Mesendoderm (in vitro differentiated cells): Measurements from ENCODE around the gene DCDC2C.

Source experiments
- DNase-seq: peaks from one replicate; pipeline ENCODE4 v3.0.0; 2013
- H2AK5ac ChIP-seq: 2 replicates; pipeline ENCODE4 v1.6.1; 2013; ENCODE audit warnings: low read length, inconsistent platforms
- H2BK120ac ChIP-seq: 2 replicates; pipeline ENCODE4 v1.6.1; 2013; ENCODE audit warnings: low read depth, mild to moderate bottlenecking, low read length, moderate library complexity, mixed read lengths
- H2BK15ac ChIP-seq: replicated peaks from 2 replicates; pipeline ENCODE4 v1.6.1; 2013; ENCODE audit warnings: low read depth, mild to moderate bottlenecking, moderate library complexity
- H2BK5ac ChIP-seq: 2 replicates; pipeline ENCODE4 v1.6.1; 2013; ENCODE audit warnings: low read length, inconsistent platforms
- H3K18ac ChIP-seq: 2 replicates; pipeline ENCODE4 v1.6.1; 2013; ENCODE audit warnings: mild to moderate bottlenecking, low read length, mixed read lengths
- H3K23ac ChIP-seq: one replicate; pipeline ENCODE4 v1.6.1; 2013; ENCODE audit warnings: low read length
- H3K27ac ChIP-seq: 2 replicates; pipeline ENCODE4 v1.5.1; 2013; ENCODE audit warnings: low read depth, mild to moderate bottlenecking, inconsistent platforms, low read length, moderate library complexity
- H3K27me3 ChIP-seq: 2 replicates; pipeline ENCODE4 v1.6.1; 2013; ENCODE audit warnings: low read length, control low read depth, mild to moderate bottlenecking, inconsistent platforms; ENCODE audit not compliant: insufficient read depth, poor library complexity
- H3K36me3 ChIP-seq: 2 replicates; pipeline ENCODE4 v1.6.1; 2013; ENCODE audit warnings: low read length, inconsistent platforms; ENCODE audit not compliant: control insufficient read depth, insufficient read depth
- H3K4ac ChIP-seq: one replicate; pipeline ENCODE4 v1.6.1; 2013; ENCODE audit warnings: low read depth, mild to moderate bottlenecking, low read length, moderate library complexity
- H3K4me1 ChIP-seq: 2 replicates; pipeline ENCODE4 v1.6.1; 2013; ENCODE audit warnings: low read depth, low read length, inconsistent platforms; ENCODE audit not compliant: control insufficient read depth
- H3K4me2 ChIP-seq: 2 replicates; pipeline ENCODE4 v1.6.1; 2013; ENCODE audit warnings: low read length
- H3K4me3 ChIP-seq: 2 replicates; pipeline ENCODE4 v1.5.1; 2013; ENCODE audit warnings: mild to moderate bottlenecking, low read length
- H3K56ac ChIP-seq: one replicate; pipeline ENCODE4 v1.6.1; 2013; ENCODE audit warnings: low read length
- H3K79me1 ChIP-seq: 2 replicates; pipeline ENCODE4 v1.6.1; 2013; ENCODE audit warnings: low read length, inconsistent platforms
- H3K79me2 ChIP-seq: 2 replicates; pipeline ENCODE4 v1.6.1; 2013; ENCODE audit warnings: mild to moderate bottlenecking, low read length; ENCODE audit not compliant: control insufficient read depth, insufficient read depth
- H3K9ac ChIP-seq: 2 replicates; pipeline ENCODE4 v1.6.1; 2013; ENCODE audit warnings: low read length, inconsistent platforms
- H4K5ac ChIP-seq: one replicate; pipeline ENCODE4 v1.6.1; 2013; ENCODE audit warnings: low read length
- H4K8ac ChIP-seq: one replicate; pipeline ENCODE4 v1.6.1; 2013; ENCODE audit warnings: low read depth, mild to moderate bottlenecking, control low read depth, low read length, moderate library complexity
- WGBS: extraction: QIAGEN DNeasy Blood & Tissue Kit; methylation state at CpG from one replicate; pipeline ENCODE4 v1.1.7; 2013; ENCODE audit warnings: low lambda C conversion rate, missing lambda C conversion rate; ENCODE audit not compliant: insufficient coverage; ENCODE audit errors: extremely low coverage; 5-methylcytosine and 5-hydroxymethylcytosine counted together

Gene DCDC2C

DNA sequence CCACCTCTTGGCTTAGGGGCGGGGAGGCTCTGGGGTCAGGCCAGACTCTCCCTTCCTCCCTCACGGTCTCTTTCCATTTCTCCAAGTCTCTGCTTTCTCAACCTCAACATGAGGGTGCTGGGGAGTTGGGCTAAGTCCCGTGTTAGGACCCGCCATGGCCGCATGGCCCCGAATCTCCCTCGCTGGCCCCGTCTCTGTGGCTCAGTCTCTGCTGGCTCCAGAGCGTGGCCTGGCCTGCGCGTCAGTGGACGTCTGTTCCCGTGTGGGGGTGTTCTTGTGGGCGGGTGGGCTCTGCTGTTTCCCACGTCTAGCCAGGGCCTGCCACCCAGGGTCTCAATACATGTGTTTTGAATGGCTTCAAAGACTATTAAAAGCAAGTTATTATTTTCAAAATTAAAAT, 33.0 kb upstream of the DCDC2C start:
- DNase-seq, result no peak
- no peak overlapping the region for H2AK5ac ChIP-seq

DNA sequence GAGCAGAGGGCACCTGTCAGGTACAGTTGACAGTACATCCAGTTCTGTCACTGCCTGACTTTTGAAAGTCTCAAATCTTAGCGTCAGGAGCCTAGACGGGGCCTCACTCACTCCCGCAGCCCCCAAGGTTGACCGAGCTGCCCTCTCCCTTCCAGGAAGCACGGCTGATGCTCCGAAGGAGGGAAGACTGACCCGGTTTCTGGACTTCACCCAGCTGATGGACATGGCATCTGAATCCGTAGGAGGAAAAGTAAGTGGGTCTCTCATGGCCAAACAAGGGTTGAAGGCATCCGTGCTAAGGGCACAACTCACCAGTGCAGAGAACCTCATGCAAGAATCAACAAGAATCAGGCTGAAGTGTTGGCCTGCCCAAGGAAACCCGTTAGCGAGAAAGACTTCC, 32.4 kb upstream of the DCDC2C start:
- H3K56ac ChIP-seq, result no peak overlapping the region
- no peaks in the 10 kb centered on the region for H3K27me3 ChIP-seq
- no peak for DNase-seq
- no peaks in the 10 kb centered on the region for H3K4me1 ChIP-seq
- H2BK120ac ChIP-seq, result no peak overlapping the region
- no peaks in the 10 kb centered on the region for H3K36me3 ChIP-seq
- H3K4me3 ChIP-seq, result no peak overlapping the region
- H3K4ac ChIP-seq, result no peak overlapping the region
- no peak overlapping the region for H3K18ac ChIP-seq
- no peak overlapping the region for H2AK5ac ChIP-seq
- no peaks in the 10 kb centered on the region for H3K79me1 ChIP-seq
- no peak overlapping the region for H3K9ac ChIP-seq
- H4K8ac ChIP-seq, result no peak overlapping the region
- H3K4me2 ChIP-seq, result no peak overlapping the region
- H4K5ac ChIP-seq, result no peak overlapping the region
- WGBS, result no CpG with 5 or more reads among the region's 11 CpGs
- H3K79me2 ChIP-seq, result no peaks in the 10 kb centered on the region
- no peak overlapping the region for H3K23ac ChIP-seq
- H2BK5ac ChIP-seq, result no peak overlapping the region
- H3K27ac ChIP-seq, result no peak overlapping the region
- no peak overlapping the region for H2BK15ac ChIP-seq

More for the DNA sequence above, 33.0 kb upstream of the DCDC2C start:
- no peak overlapping the region for H3K27ac ChIP-seq
- no peak overlapping the region for H4K8ac ChIP-seq
- H2BK120ac ChIP-seq, result no peak overlapping the region
- no peak overlapping the region for H3K4ac ChIP-seq
- H3K4me3 ChIP-seq, result no peak overlapping the region
- no peak overlapping the region for H3K4me2 ChIP-seq
- H3K4me1 ChIP-seq, result no peaks in the 10 kb centered on the region
- no peak overlapping the region for H3K9ac ChIP-seq
- no peak overlapping the region for H4K5ac ChIP-seq
- no peak overlapping the region for H3K23ac ChIP-seq
- H2BK15ac ChIP-seq, result no peak overlapping the region
- no peaks in the 10 kb centered on the region for H3K79me2 ChIP-seq
- H3K56ac ChIP-seq, result no peak overlapping the region
- H2BK5ac ChIP-seq, result no peak overlapping the region
- WGBS, result no CpG with 5 or more reads among the region's 15 CpGs
- no peak overlapping the region for H3K18ac ChIP-seq
- no peaks in the 10 kb centered on the region for H3K27me3 ChIP-seq
- H3K79me1 ChIP-seq, result no peaks in the 10 kb centered on the region
- no peaks in the 10 kb centered on the region for H3K36me3 ChIP-seq

DNA sequence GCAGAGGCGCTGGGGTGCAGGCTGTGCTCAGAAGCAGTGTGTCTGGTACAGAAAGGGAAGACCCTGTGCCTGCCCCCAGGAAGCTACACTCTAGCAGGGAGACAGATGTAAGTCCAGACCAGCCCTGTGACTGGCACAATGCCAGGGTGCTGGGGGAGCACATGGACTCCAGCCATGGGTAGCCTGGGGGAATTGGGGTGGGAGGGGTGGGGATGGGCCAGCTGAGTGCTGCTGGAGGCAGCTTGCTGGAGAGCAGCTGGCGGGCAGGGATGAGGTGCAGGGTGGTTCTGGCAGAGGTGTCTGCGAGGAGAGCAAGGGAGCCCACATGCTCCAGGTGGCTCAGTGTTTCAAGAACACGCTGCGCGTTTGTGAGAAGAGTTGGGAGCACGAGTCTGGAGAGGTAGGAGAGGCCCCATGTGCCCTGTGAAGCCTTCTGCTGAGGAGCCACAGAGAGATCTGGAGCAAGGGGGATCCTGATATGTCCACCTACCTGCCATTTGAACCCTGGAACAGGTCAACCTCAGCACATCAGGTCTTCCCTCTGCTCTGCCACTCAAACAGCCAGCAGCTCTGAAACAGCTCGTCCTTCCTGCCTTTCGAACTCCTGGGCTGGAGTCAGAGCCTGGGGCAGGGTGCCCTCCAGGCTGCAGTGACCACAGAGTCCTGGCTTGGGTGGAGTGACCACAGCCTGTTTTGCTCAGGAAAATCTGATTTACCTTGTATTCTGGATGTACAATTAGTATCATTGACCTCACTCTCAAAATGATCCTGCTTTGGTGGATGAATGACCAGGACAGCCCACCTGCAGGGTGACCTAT, 30.3 kb upstream of the DCDC2C start:
- Histone ChIP-seq H2BK5ac (no peak overlapping the region), H3K4me1 (no peaks in the 10 kb centered on the region), H2AK5ac (no peak overlapping the region), H3K79me2 (no peaks in the 10 kb centered on the region), H2BK120ac (no peak overlapping the region), H2BK15ac (no peak overlapping the region), H3K27me3 (no peaks in the 10 kb centered on the region), H3K36me3 (no peaks in the 10 kb centered on the region), H3K4me2 (no peak overlapping the region), H3K27ac (no peak overlapping the region), H3K4ac (no peak overlapping the region), H3K56ac (no peak overlapping the region), H4K5ac (no peak overlapping the region), H3K9ac (no peak overlapping the region), H3K18ac (no peak overlapping the region), H3K23ac (no peak overlapping the region), H3K4me3 (no peak overlapping the region), H3K79me1 (no peaks in the 10 kb centered on the region), H4K8ac (no peak overlapping the region)
- no peak for DNase-seq
- no CpG with 5 or more reads among the region's 9 CpGs for WGBS

DNA sequence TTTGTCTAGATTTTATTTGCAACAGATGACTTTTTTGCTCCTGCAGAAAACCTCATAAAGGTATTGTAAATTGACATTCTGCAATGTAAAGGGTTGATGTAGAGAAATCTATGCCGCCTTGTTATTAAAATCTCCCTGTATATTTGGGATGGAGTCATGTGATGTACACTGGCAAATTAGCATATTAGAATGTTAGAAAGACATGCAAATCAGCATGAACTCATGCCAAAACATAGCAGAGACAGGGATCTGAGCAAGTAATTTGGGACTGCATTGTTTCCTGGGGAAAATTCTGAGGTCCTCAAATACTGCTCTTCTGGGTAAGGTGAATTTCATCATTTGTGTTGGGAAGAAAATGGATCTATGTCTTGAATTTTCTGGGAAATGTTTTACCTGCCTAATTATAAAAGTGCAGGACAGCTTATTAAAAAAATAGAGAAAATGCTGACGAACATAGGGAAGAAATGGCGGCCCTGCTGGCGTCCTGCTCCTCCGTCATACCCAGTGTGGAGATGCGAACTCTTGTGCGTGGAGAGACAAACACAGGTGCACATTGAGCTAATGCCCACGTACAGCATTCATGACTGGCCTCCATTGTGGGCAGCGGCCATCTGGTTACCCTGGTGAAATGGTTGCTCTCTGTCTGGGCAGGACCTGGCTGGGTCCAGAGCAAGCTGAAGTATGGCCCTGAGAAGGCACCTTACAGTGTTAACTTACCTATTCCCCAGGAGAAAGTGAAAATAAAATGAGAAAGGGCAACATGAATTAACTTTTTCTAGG, 29.1 kb upstream of the DCDC2C start:
- no peak overlapping the region for H3K56ac ChIP-seq
- H3K23ac ChIP-seq, result no peak overlapping the region
- no peak overlapping the region for H3K4me3 ChIP-seq
- no peak for DNase-seq
- no peak overlapping the region for H2BK15ac ChIP-seq
- no peak overlapping the region for H2BK5ac ChIP-seq
- WGBS, result no CpG with 5 or more reads among the region's 9 CpGs
- H3K27ac ChIP-seq, result no peak overlapping the region
- no peaks in the 10 kb centered on the region for H3K79me1 ChIP-seq
- no peak overlapping the region for H3K4ac ChIP-seq
- H3K9ac ChIP-seq, result no peak overlapping the region
- no peak overlapping the region for H3K4me2 ChIP-seq
- H2BK120ac ChIP-seq, result no peak overlapping the region
- H3K18ac ChIP-seq, result no peak overlapping the region
- no peak overlapping the region for H2AK5ac ChIP-seq
- no peaks in the 10 kb centered on the region for H3K36me3 ChIP-seq
- H3K4me1 ChIP-seq, result no peaks in the 10 kb centered on the region
- no peaks in the 10 kb centered on the region for H3K79me2 ChIP-seq
- H3K27me3 ChIP-seq, result no peaks in the 10 kb centered on the region
- no peak overlapping the region for H4K5ac ChIP-seq
- H4K8ac ChIP-seq, result no peak overlapping the region

DNA sequence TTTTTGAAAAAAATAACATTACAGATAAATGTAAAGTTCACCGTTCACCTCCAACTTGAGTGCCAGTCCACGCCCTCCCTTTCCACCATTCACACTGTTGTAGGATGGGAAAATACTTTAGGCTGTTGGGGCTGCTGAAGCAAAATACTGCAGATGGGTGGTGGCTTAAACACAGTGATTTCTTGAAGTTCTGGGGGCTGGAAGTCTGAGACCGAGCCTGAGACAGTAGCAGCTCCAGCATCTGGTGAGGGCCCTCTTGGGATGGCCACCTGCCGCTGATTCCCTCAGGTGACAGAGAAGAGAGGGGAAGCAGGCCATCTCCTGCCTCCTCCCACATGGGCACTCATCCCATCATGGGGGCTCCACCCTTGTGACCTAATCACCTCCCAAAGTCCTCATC, 27.7 kb upstream of the DCDC2C start:
- Histone ChIP-seq H3K27ac (no peak overlapping the region), H2BK120ac (no peak overlapping the region)

More for the DNA sequence above, 27.7 kb upstream of the DCDC2C start:
- Histone ChIP-seq H3K9ac (no peak overlapping the region), H2BK15ac (no peak overlapping the region), H3K4me2 (no peak overlapping the region), H3K79me1 (no peaks in the 10 kb centered on the region), H3K4me3 (no peak overlapping the region), H2AK5ac (no peak overlapping the region), H3K56ac (no peak overlapping the region), H3K4ac (no peak overlapping the region), H2BK5ac (no peak overlapping the region), H3K18ac (no peak overlapping the region), H3K27me3 (no peaks in the 10 kb centered on the region), H3K4me1 (no peaks in the 10 kb centered on the region), H4K8ac (no peak overlapping the region), H3K79me2 (no peaks in the 10 kb centered on the region), H3K23ac (no peak overlapping the region), H4K5ac (no peak overlapping the region), H3K36me3 (no peaks in the 10 kb centered on the region)
- no CpG with 5 or more reads among the region's 4 CpGs for WGBS
- no peak for DNase-seq
